ENCODE data around the gene AHNAK.

DNA sequence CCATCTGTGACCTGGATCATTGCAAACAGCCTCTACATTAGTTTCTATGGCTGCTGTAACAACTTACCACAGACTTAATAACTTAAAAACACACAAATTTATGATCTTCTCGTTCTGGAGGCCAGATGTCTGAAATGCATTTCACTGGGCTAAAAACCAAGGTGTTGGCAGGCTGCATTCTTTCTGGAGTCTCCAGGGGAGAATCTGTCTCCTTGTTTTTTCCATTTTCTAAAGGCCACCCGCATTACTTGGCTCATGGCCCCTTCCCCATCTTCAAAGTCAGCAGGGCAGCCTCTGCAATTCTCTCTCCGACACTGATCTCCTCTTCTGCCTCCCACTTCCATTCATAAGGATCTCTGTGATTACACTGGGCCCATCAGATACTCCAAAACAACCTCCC is 116.2 kb downstream of the AHNAK start:
- TF ChIP-seq, protein P1, sequence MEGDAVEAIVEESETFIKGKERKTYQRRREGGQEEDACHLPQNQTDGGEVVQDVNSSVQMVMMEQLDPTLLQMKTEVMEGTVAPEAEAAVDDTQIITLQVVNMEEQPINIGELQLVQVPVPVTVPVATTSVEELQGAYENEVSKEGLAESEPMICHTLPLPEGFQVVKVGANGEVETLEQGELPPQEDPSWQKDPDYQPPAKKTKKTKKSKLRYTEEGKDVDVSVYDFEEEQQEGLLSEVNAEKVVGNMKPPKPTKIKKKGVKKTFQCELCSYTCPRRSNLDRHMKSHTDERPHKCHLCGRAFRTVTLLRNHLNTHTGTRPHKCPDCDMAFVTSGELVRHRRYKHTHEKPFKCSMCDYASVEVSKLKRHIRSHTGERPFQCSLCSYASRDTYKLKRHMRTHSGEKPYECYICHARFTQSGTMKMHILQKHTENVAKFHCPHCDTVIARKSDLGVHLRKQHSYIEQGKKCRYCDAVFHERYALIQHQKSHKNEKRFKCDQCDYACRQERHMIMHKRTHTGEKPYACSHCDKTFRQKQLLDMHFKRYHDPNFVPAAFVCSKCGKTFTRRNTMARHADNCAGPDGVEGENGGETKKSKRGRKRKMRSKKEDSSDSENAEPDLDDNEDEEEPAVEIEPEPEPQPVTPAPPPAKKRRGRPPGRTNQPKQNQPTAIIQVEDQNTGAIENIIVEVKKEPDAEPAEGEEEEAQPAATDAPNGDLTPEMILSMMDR (IDR thresholded peaks at IDR 0.05; ENCODE audit: insufficient read depth, low read length) = no peak
- TF ChIP-seq, protein P2, sequence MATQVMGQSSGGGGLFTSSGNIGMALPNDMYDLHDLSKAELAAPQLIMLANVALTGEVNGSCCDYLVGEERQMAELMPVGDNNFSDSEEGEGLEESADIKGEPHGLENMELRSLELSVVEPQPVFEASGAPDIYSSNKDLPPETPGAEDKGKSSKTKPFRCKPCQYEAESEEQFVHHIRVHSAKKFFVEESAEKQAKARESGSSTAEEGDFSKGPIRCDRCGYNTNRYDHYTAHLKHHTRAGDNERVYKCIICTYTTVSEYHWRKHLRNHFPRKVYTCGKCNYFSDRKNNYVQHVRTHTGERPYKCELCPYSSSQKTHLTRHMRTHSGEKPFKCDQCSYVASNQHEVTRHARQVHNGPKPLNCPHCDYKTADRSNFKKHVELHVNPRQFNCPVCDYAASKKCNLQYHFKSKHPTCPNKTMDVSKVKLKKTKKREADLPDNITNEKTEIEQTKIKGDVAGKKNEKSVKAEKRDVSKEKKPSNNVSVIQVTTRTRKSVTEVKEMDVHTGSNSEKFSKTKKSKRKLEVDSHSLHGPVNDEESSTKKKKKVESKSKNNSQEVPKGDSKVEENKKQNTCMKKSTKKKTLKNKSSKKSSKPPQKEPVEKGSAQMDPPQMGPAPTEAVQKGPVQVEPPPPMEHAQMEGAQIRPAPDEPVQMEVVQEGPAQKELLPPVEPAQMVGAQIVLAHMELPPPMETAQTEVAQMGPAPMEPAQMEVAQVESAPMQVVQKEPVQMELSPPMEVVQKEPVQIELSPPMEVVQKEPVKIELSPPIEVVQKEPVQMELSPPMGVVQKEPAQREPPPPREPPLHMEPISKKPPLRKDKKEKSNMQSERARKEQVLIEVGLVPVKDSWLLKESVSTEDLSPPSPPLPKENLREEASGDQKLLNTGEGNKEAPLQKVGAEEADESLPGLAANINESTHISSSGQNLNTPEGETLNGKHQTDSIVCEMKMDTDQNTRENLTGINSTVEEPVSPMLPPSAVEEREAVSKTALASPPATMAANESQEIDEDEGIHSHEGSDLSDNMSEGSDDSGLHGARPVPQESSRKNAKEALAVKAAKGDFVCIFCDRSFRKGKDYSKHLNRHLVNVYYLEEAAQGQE (IDR thresholded peaks at IDR 0.05; ENCODE audit: insufficient replicate concordance, low read depth) = no peak
- TF ChIP-seq POLR2AphosphoS5 (IDR thresholded peaks at IDR 0.05; ENCODE audit: low read depth) = no peak
- no peak for TF ChIP-seq SPI1 (IDR thresholded peaks at IDR 0.05; ENCODE audit: borderline replicate concordance, low read depth)
- TF ChIP-seq GABPA (IDR thresholded peaks at IDR 0.05; ENCODE audit: low read depth) = no peak
